Breast epithelium (tissue), 3 donors: Measurements from ENCODE around the gene LPAR3.

ENCODE experiments used
- POLR2A ChIP-seq: fragments of 450-650 bp; IDR thresholded peaks from one replicate; pipeline ENCODE4 v1.6.1; 2016; ENCODE audit warnings: antibody characterized with exemption, mild to moderate bottlenecking, moderate library complexity
- POLR2AphosphoS5 ChIP-seq, 3 donors: sonication (generic); formaldehyde crosslinking; IDR thresholded peaks; one replicate each; pipeline ENCODE4 v1.6.1; 2017; ENCODE audit warnings: antibody characterized with exemption in 3 of 3
- TF ChIP-seq, protein P1 (sequence below), 3 donors: fragments of 450-650 bp; IDR thresholded peaks; one replicate each; pipeline ENCODE4 v1.5.1; 2016 to 2017; ENCODE audit warnings: antibody characterized with exemption in 3 of 3, mild to moderate bottlenecking in 3 of 3, moderate library complexity in 3 of 3

- TF ChIP-seq POLR2AphosphoS5 (IDR thresholded peaks at IDR 0.05): no peak
- TF ChIP-seq, protein P1, sequence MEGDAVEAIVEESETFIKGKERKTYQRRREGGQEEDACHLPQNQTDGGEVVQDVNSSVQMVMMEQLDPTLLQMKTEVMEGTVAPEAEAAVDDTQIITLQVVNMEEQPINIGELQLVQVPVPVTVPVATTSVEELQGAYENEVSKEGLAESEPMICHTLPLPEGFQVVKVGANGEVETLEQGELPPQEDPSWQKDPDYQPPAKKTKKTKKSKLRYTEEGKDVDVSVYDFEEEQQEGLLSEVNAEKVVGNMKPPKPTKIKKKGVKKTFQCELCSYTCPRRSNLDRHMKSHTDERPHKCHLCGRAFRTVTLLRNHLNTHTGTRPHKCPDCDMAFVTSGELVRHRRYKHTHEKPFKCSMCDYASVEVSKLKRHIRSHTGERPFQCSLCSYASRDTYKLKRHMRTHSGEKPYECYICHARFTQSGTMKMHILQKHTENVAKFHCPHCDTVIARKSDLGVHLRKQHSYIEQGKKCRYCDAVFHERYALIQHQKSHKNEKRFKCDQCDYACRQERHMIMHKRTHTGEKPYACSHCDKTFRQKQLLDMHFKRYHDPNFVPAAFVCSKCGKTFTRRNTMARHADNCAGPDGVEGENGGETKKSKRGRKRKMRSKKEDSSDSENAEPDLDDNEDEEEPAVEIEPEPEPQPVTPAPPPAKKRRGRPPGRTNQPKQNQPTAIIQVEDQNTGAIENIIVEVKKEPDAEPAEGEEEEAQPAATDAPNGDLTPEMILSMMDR (IDR thresholded peaks at IDR 0.05): no peak
- no peak for TF ChIP-seq POLR2A
These were observed 59.8 kb downstream of the LPAR3 start for GRCh38 chr1:84833194-84833593.
